Adrenal gland (tissue), 12 donors: ENCODE data around the gene METAP2. TPM values are rescaled to one million over a fixed set of nuclear protein-coding genes. Genes with fewer than 3 reads are reported as not detected.

Experiments used
- DNase-seq, 7 donors: peaks; one replicate each; pipeline ENCODE4 v3.0.0-alpha.2; 2019 to 2020
- H3K27ac ChIP-seq, 5 donors: fragments of 200-600 bp; sonication (generic) in 4 of 5; 1 replicate in 3 of 5; 2 replicates in 2 of 5; pipeline versions ENCODE4 v1.5.1 to v1.8.0; 2016 to 2020; ENCODE audit warnings: mild to moderate bottlenecking in 1 of 5
- H3K27me3 ChIP-seq: fragments of 200-600 bp; 2 replicates; pipeline ENCODE4 v1.8.0; 2021
- H3K36me3 ChIP-seq, 2 donors: fragments of 200-600 bp; replicated peaks in 1 of 2; 1 replicate in 1 of 2; 2 replicates in 1 of 2; pipeline versions ENCODE4 v1.5.1 to v1.8.0; 2018 to 2022
- H3K4me1 ChIP-seq, 2 donors: fragments of 200-600 bp; replicated peaks in 1 of 2; 1 replicate in 1 of 2; 2 replicates in 1 of 2; pipeline versions ENCODE4 v1.5.1 to v1.8.0; 2018 to 2021
- H3K4me3 ChIP-seq, 4 donors: fragments of 200-600 bp; sonication (generic) in 3 of 4; one replicate each; pipeline ENCODE4 v1.5.1; 2016 to 2018
- H3K9me3 ChIP-seq, 3 donors: fragments of 200-600 bp; sonication (generic) in 1 of 3; replicated peaks in 1 of 3; 1 replicate in 2 of 3; 2 replicates in 1 of 3; pipeline versions ENCODE4 v1.5.1 to v1.8.0; 2016 to 2021
- CTCF ChIP-seq, 6 experiments: fragments of 450-650 bp in 4 of 6; fragments of 200-600 bp in 2 of 6; sonication (generic) in 1 of 6; IDR thresholded peaks; 1 replicate in 5 of 6; 2 replicates in 1 of 6; pipeline versions ENCODE4 v1.5.1 to v1.8.0; 2016 to 2021; ENCODE audit warnings: antibody characterized with exemption in 6 of 6, mild to moderate bottlenecking in 2 of 6, moderate library complexity in 1 of 6
- POLR2A ChIP-seq, 2 donors: fragments of 450-650 bp; IDR thresholded peaks; one replicate each; pipeline ENCODE4 v1.6.1; 2017; ENCODE audit warnings: antibody characterized with exemption in 2 of 2, mild to moderate bottlenecking in 2 of 2, moderate library complexity in 1 of 2
- WGBS, 4 donors: extraction: QIAGEN DNeasy Blood & Tissue Kit in 2 of 4; methylation state at CpG; one replicate each; pipeline versions ENCODE4 v1.1.5 to v1.1.7; 2013 to 2017; 5-methylcytosine and 5-hydroxymethylcytosine counted together
- intact Hi-C, 2 donors: fragments of 100-400 bp; cut with DNase I; formaldehyde crosslinking; loops; one replicate each; pipeline versions ENCODE4 v1.14.1 to v1.15.0; 2022 to 2023
- polyA plus RNA-seq, 3 donors: library from polyadenylated mRNA; stranded (reverse); fragments of 200-250 nt in 2 of 3; fragments of 350-450 nt in 1 of 3; fragmentation: Illumina TruSeq in 1 of 3; extraction: RNeasy Lipid Tissue Mini Kit (QIAGEN cat#74804) in 1 of 3; gene quantifications; one replicate each; pipeline ENCODE4 v1.2.3, GENCODE V29; 2013 to 2014
- total RNA-seq, 9 donors: library from RNA; depleted of rRNA in 4 of 9; stranded (reverse); fragments of >200 nt in 4 of 9; fragments of 120-200 nt in 1 of 9; fragmentation: NEBNext Ultra II Directional in 1 of 9; extraction: Animal tissue kit (Norgen Biotek cat#: 25700) in 1 of 9; gene quantifications; one replicate each; pipeline versions ENCODE4 v1.1.0 to v1.2.4, GENCODE V29; 2013 to 2023
- donor health status: healthy with polysubstance abuse.
- donor health status: Bipolar disorder and iron deficiency.
- donor health status: DM: yes; HTN: yes; CAD: no.
- donor health status: DM: no; HTN: no; CAD: no.
- donor health status: DM: no; HTN: no; CAD: no.
- donor health status: DM: yes; HTN: yes; CAD: no.

The METAP2 gene
- total and polyA plus RNA-seq, 12 donors = 43.2 to 142 (median 68.9) TPM

GRCh38 chr12:95515197-95515596 is 41.2 kb downstream of the METAP2 start:
- Histone ChIP-seq H3K27ac (no peak overlapping the region), H3K4me1 (peaks cover 0 to 6% of the 10 kb centered on the region in 2 donors), H3K36me3 (peaks cover 0 to 34% of the 10 kb centered on the region in 2 donors), H3K9me3 (no peaks in the 10 kb centered on the region), H3K27me3 (no peaks in the 10 kb centered on the region), H3K4me3 (no peak overlapping the region)
- intact Hi-C loops = no loop called here
- WGBS, 4 donors = 94 to 97% (median 96%) methylated on average over 3 of the region's 3 CpGs
- TF ChIP-seq CTCF (IDR thresholded peaks at IDR 0.05) (no peak), POLR2A (IDR thresholded peaks at IDR 0.05) (no peak)
- no peak for DNase-seq

- H3K27me3 ChIP-seq = no peaks in the 10 kb centered on the region
- no peak overlapping the region for H3K4me3 ChIP-seq
- H3K9me3 ChIP-seq = no peaks in the 10 kb centered on the region
- DNase-seq = no peak
- H3K27ac ChIP-seq = peak overlapping the region in 1 of 5 donors; percentile 36
- H3K36me3 ChIP-seq = peaks cover 0 to 25% of the 10 kb centered on the region in 2 donors
- TF ChIP-seq POLR2A (IDR thresholded peaks at IDR 0.05) (no peak), CTCF (IDR thresholded peaks at IDR 0.05) (no peak)
- intact Hi-C loops = no loop called here
- H3K4me1 ChIP-seq = peaks cover 0 to 6% of the 10 kb centered on the region in 2 donors
Measured at GRCh38 chr12:95516757-95517156, 42.8 kb downstream of the METAP2 start.

GRCh38 chr12:95517246-95517645 is 43.3 kb downstream of the METAP2 start:
- peaks cover 0 to 20% of the 10 kb centered on the region in 2 donors for H3K36me3 ChIP-seq
- no peak overlapping the region for H3K27ac ChIP-seq
- DNase-seq = no peak
- no peak for TF ChIP-seq CTCF (IDR thresholded peaks at IDR 0.05)
- TF ChIP-seq POLR2A (IDR thresholded peaks at IDR 0.05) = no peak
- no peaks in the 10 kb centered on the region for H3K27me3 ChIP-seq
- intact Hi-C loops = no loop called here
- peaks cover 0 to 6% of the 10 kb centered on the region in 2 donors for H3K4me1 ChIP-seq
- no peaks in the 10 kb centered on the region for H3K9me3 ChIP-seq
- H3K4me3 ChIP-seq = no peak overlapping the region

GRCh38 chr12:95518944-95519343 is 45.0 kb downstream of the METAP2 start:
- TF ChIP-seq POLR2A (IDR thresholded peaks at IDR 0.05) (no peak), CTCF (IDR thresholded peaks at IDR 0.05) (no peak)
- Histone ChIP-seq H3K27ac (no peak overlapping the region), H3K4me1 (peaks cover 0 to 6% of the 10 kb centered on the region in 2 donors), H3K27me3 (no peaks in the 10 kb centered on the region), H3K4me3 (no peak overlapping the region), H3K9me3 (no peaks in the 10 kb centered on the region), H3K36me3 (peaks cover 0 to 6% of the 10 kb centered on the region in 2 donors)
- no peak for DNase-seq
- intact Hi-C loops = no loop called here
